Mucosa of rectum (tissue), 2 donors: ENCODE data around the gene R3HDM1.
"Not testable (repeated sequence)": the region's sequence is repeated elsewhere in the genome, so short reads cannot be mapped to it uniquely, and the experiment has no call there.

ENCODE experiments used
- H3K27ac ChIP-seq, 2 donors: one replicate each; pipeline ENCODE4 v1.7.0; 2013; ENCODE audit warnings: inconsistent platforms in 2 of 2, low read depth in 2 of 2, low read length in 2 of 2
- H3K27me3 ChIP-seq, 2 donors: one replicate each; pipeline ENCODE4 v1.7.0; 2013; ENCODE audit warnings: low read length in 2 of 2; ENCODE audit not compliant: control insufficient read depth in 2 of 2, insufficient read depth in 2 of 2
- H3K36me3 ChIP-seq, 2 donors: one replicate each; pipeline ENCODE4 v1.7.0; 2013; ENCODE audit warnings: low read length in 2 of 2; ENCODE audit not compliant: control insufficient read depth in 2 of 2, insufficient read depth in 2 of 2
- H3K4me1 ChIP-seq, 2 donors: one replicate each; pipeline ENCODE4 v1.7.0; 2013; ENCODE audit warnings: low read length in 2 of 2, mild to moderate bottlenecking in 1 of 2; ENCODE audit not compliant: control insufficient read depth in 2 of 2, insufficient read depth in 2 of 2
- H3K4me3 ChIP-seq, 2 donors: one replicate each; pipeline ENCODE4 v1.7.0; 2013; ENCODE audit warnings: low read length in 2 of 2
- H3K9ac ChIP-seq, 2 donors: one replicate each; pipeline ENCODE4 v1.7.0; 2013; ENCODE audit warnings: low read length in 2 of 2, low read depth in 1 of 2, mild to moderate bottlenecking in 1 of 2
- H3K9me3 ChIP-seq, 2 donors: one replicate each; pipeline ENCODE4 v1.7.0; 2013; ENCODE audit warnings: low read length in 2 of 2; ENCODE audit not compliant: control insufficient read depth in 2 of 2
- donor health status: healthy.
- donor health status: Normal muscosa, but diverticular disease.

R3HDM1 gene

GRCh38 chr2:135689679-135690078, 158.4 kb downstream of the R3HDM1 start:
- H3K4me1 ChIP-seq: no peaks in the 10 kb centered on the region
- H3K36me3 ChIP-seq: no peaks in the 10 kb centered on the region
- H3K9me3 ChIP-seq: no peaks in the 10 kb centered on the region
- no peak overlapping the region for H3K4me3 ChIP-seq
- H3K27ac ChIP-seq: no peak overlapping the region
- H3K9ac ChIP-seq: no peak overlapping the region
- no peaks in the 10 kb centered on the region for H3K27me3 ChIP-seq

GRCh38 chr2:135694711-135695110, 163.4 kb downstream of the R3HDM1 start:
- no peak overlapping the region for H3K9ac ChIP-seq

DNA sequence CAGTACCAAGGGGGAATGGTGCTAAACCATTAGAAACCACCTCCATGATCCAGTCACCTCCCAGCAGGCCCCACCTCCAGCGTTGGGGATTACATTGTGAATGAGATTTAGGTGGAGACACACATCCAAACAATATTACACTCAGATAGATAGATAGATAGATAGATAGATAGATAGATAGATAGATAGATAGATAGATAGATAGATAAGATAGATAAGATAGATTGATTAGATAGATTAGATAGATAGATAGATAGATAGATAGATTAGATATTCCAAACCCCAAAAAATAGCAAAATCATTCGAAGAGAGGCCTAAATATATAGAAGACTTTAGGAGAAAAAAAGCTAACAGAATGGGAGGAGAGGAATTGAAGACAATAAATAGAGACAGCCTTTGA, 167.6 kb downstream of the R3HDM1 start:
- H3K9me3 ChIP-seq: no peaks in the 10 kb centered on the region
- H3K9ac ChIP-seq: no peak overlapping the region
- no peaks in the 10 kb centered on the region for H3K36me3 ChIP-seq
- H3K4me3 ChIP-seq: no peak overlapping the region
- no peaks in the 10 kb centered on the region for H3K27me3 ChIP-seq
- H3K27ac ChIP-seq: no peak overlapping the region
- H3K4me1 ChIP-seq: no peaks in the 10 kb centered on the region

More at GRCh38 chr2:135694711-135695110, 163.4 kb downstream of the R3HDM1 start:
- no peaks in the 10 kb centered on the region for H3K4me1 ChIP-seq
- no peaks in the 10 kb centered on the region for H3K36me3 ChIP-seq
- H3K4me3 ChIP-seq: no peak overlapping the region
- H3K27ac ChIP-seq: no peak overlapping the region
- no peaks in the 10 kb centered on the region for H3K9me3 ChIP-seq
- no peaks in the 10 kb centered on the region for H3K27me3 ChIP-seq

- H3K36me3 ChIP-seq: no peaks in the 10 kb centered on the region
- H3K9ac ChIP-seq: no peak overlapping the region
- H3K4me1 ChIP-seq: no peaks in the 10 kb centered on the region
- H3K27ac ChIP-seq: no peak overlapping the region
- H3K27me3 ChIP-seq: no peaks in the 10 kb centered on the region
- no peak overlapping the region for H3K4me3 ChIP-seq
- no peaks in the 10 kb centered on the region for H3K9me3 ChIP-seq
Measured at GRCh38 chr2:135701442-135701841, 170.2 kb downstream of the R3HDM1 start.

DNA sequence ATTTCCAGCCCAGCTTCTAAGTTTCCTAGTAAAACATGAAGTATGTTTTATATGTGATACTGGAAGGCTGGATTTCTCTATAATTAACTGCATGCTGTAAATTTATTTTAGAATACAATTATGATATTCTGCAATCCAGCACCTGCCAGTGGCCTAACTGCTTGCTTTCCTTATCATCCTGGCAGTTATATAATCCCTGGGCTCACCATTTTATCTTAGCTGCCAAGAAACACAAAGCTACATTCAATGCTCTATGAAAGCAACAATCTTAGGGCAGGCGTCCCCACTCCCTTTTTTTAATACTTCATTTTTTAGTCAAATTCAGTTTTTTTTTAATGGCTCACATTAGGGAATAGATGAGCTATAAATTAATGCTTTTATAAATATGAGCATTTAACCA, 172.0 kb downstream of the R3HDM1 start:
- Histone ChIP-seq H3K27me3 (no peaks in the 10 kb centered on the region), H3K4me3 (no peak overlapping the region), H3K4me1 (no peaks in the 10 kb centered on the region), H3K27ac (no peak overlapping the region), H3K36me3 (no peaks in the 10 kb centered on the region), H3K9ac (no peak overlapping the region), H3K9me3 (no peaks in the 10 kb centered on the region)

DNA sequence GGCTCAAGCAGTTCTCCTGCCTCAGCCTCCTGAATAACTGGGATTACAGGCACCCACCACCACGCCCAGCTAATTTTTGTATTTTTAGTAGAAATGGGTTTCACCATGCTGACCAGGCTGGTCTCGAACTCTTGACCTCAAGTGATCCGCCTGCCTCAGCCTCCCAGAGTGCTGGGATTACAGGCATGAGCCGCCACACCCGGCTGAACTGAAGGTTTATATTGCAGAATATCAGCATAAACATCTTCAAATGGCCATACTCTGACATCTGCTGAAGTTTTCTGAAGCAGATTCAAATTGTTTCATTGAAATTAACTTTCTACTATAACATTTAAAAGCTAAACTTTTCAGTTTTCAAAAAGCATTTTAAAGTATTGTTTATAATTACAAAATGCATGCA, 172.8 kb downstream of the R3HDM1 start:
- H3K9me3 ChIP-seq, H3K4me1 ChIP-seq, H3K4me3 ChIP-seq: not testable (repeated sequence)

GRCh38 chr2:135708159-135708558, 176.9 kb downstream of the R3HDM1 start:
- H3K27me3 ChIP-seq: no peaks in the 10 kb centered on the region
- no peaks in the 10 kb centered on the region for H3K9me3 ChIP-seq
- H3K4me3 ChIP-seq: no peak overlapping the region
- H3K27ac ChIP-seq: no peak overlapping the region
- H3K9ac ChIP-seq: no peak overlapping the region
- H3K4me1 ChIP-seq: no peaks in the 10 kb centered on the region
- no peaks in the 10 kb centered on the region for H3K36me3 ChIP-seq

More for the DNA sequence above, 172.8 kb downstream of the R3HDM1 start:
- H3K36me3 ChIP-seq, H3K9ac ChIP-seq, H3K27me3 ChIP-seq, H3K27ac ChIP-seq: not testable (repeated sequence)

DNA sequence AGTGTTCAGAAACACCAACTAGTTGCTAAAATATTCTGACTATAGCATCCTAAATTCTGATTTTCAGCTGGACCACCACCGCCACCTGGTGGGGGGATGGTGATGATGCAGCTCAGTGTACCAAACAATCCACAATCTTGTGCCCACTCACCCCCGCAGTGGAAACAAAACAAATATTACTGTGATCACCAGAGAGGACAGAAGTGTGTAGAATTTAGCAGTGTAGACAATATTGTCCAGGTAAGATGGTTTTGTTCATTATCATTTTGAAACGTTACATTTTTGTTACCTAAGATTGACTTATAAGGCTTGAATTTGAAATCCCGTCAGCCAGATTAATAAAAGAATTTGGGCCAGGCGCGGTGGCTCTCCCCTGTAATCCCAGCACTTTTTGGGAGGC, 178.7 kb downstream of the R3HDM1 start:
- Histone ChIP-seq H3K27me3 (no peaks in the 10 kb centered on the region), H3K4me3 (no peak overlapping the region), H3K4me1 (no peaks in the 10 kb centered on the region), H3K9ac (no peak overlapping the region), H3K9me3 (no peaks in the 10 kb centered on the region), H3K36me3 (no peaks in the 10 kb centered on the region), H3K27ac (no peak overlapping the region)

- not testable (repeated sequence) for H3K9me3 ChIP-seq, H3K9ac ChIP-seq, H3K36me3 ChIP-seq, H3K4me3 ChIP-seq, H3K27ac ChIP-seq, H3K4me1 ChIP-seq, H3K27me3 ChIP-seq
Measured at GRCh38 chr2:135715086-135715485, 183.8 kb downstream of the R3HDM1 start.

DNA sequence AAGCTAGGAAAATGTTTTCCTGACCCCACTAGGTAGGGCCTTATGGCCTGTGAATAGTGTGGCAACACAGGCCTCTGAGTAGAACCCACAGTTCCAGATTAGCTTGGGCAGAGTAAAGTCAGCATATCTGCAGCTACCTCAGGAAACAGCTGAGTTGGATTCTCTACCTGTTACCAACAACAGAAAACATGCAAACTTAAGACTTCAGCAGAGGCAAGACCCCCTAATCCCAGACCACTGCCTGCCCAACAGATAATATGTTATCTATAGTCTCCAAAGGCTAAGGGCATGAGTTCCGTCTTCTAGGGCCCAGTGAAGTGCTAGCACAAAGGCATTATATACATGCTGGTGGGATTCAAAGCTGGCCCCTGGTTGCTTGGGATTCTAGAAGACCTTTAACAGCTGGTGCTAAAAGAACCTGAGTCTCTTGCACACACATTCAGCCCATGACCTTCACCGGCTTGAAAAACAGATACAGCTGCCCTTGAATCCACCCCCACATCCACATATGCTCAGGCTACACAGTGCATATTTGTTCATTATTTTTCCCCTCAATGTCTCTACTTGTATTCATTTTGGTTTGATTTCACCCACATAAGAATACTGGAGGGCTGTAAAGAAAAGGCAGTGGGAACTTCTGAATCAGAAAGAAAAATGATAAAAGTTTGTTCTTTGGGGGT, 196.9 kb downstream of the R3HDM1 start:
- no peak overlapping the region for H3K27ac ChIP-seq

DNA sequence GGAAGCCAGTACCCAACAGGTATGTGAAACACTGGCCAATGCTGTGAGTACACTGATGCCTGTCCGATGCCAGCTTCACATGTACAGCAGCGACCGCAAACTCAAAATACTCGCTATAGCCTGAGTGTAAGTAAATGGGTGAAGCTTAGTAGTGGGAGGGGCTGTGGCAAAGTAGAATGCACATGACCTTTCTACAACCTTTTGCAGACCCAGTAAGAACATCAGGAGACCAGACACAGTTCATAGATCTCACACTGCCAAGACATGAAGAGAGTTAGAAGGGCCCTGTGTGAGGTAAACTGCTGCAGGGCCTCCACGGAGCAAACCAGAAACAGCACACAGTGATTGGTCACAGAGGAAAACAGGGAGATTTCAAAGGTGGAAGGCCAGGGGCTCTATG, 201.3 kb downstream of the R3HDM1 start:
- Histone ChIP-seq H3K4me3 (no peak overlapping the region), H3K27ac (no peak overlapping the region), H3K9ac (no peak overlapping the region), H3K9me3 (no peaks in the 10 kb centered on the region), H3K36me3 (no peaks in the 10 kb centered on the region), H3K27me3 (no peaks in the 10 kb centered on the region), H3K4me1 (no peaks in the 10 kb centered on the region)

More for the DNA sequence above, 196.9 kb downstream of the R3HDM1 start:
- no peak overlapping the region for H3K4me3 ChIP-seq
- no peaks in the 10 kb centered on the region for H3K4me1 ChIP-seq
- H3K9ac ChIP-seq: no peak overlapping the region
- H3K36me3 ChIP-seq: peaks cover 3 to 5% of the 10 kb centered on the region in 2 donors
- H3K27me3 ChIP-seq: no peaks in the 10 kb centered on the region
- no peaks in the 10 kb centered on the region for H3K9me3 ChIP-seq
